PFSK-1 (cell line): Measurements from ENCODE around the gene NUBPL.

Experiments used
- FOXP2 ChIP-seq: optimal IDR thresholded peaks from 2 replicates; pipeline ENCODE3; 2011; ENCODE audit warnings: borderline replicate concordance, control low read depth, inconsistent platforms; ENCODE audit not compliant: insufficient read depth; ENCODE audit errors: extremely low read length, extremely low read depth
- POLR2AphosphoS5 ChIP-seq: IDR thresholded peaks from 2 replicates; pipeline ENCODE4 v1.6.1; 2012; ENCODE audit warnings: low read depth, mild to moderate bottlenecking, control low read depth, low read length, moderate library complexity
- REST ChIP-seq, 2 experiments: IDR thresholded peaks; 2 replicates each; pipeline versions ENCODE4 v1.6.1 to v1.8.0; 2011 to 2012; ENCODE audit warnings: low read depth in 2 of 2, low read length in 2 of 2, control low read depth in 1 of 2, inconsistent platforms in 1 of 2, mild to moderate bottlenecking in 1 of 2, moderate library complexity in 1 of 2; ENCODE audit not compliant: insufficient read depth in 1 of 2
- SIN3A ChIP-seq: IDR thresholded peaks from 2 replicates; pipeline ENCODE4 v1.6.1; 2012; ENCODE audit warnings: mild to moderate bottlenecking, low read length, moderate library complexity, borderline replicate concordance; ENCODE audit not compliant: insufficient read depth
- TAF1 ChIP-seq: IDR thresholded peaks from 2 replicates; pipeline ENCODE4 v1.6.1; 2012; ENCODE audit warnings: low read length, control low read depth, borderline replicate concordance; ENCODE audit not compliant: insufficient read depth

GRCh38 chr14:31566456-31566855 lies 5.3 kb downstream of the NUBPL start:
- TF ChIP-seq POLR2AphosphoS5 (no peak), REST (IDR thresholded peaks at IDR 0.05; ENCODE audit: insufficient read depth in 1 of 2, low read depth in 2 of 2, low read length in 2 of 2) (no peak), TAF1 (no peak), SIN3A (no peak), FOXP2 (no peak)
